Ascending aorta (tissue), 2 donors: ENCODE results near the gene NSD1. TPM values are rescaled to one million over a fixed set of nuclear protein-coding genes. Genes with fewer than 3 reads are reported as not detected.

Source experiments
- DNase-seq, 2 donors: peaks; one replicate each; pipeline ENCODE4 v3.0.0-alpha.2; 2019; ENCODE audit warnings: low spot score in 2 of 2
- H3K27ac ChIP-seq, 2 donors: fragments of 200-600 bp; sonication (generic); one replicate each; pipeline ENCODE4 v1.5.1; 2016 to 2017; ENCODE audit warnings: mild to moderate bottlenecking in 1 of 2
- H3K27me3 ChIP-seq: fragments of 200-600 bp; sonication (generic); one replicate; pipeline ENCODE4 v1.5.1; 2017
- H3K36me3 ChIP-seq, 2 donors: fragments of 200-600 bp; sonication (generic); one replicate each; pipeline ENCODE4 v1.5.1; 2016
- H3K4me1 ChIP-seq, 2 donors: fragments of 200-600 bp; sonication (generic); one replicate each; pipeline ENCODE4 v1.5.1; 2016 to 2017; ENCODE audit warnings: mild to moderate bottlenecking in 1 of 2
- H3K4me3 ChIP-seq, 2 donors: fragments of 200-600 bp; sonication (generic); one replicate each; pipeline ENCODE4 v1.5.1; 2016 to 2017; ENCODE audit warnings: mild to moderate bottlenecking in 1 of 2
- H3K9me3 ChIP-seq, 2 donors: fragments of 200-600 bp; sonication (generic); one replicate each; pipeline ENCODE4 v1.5.1; 2016
- intact Hi-C: fragments of 100-400 bp; cut with DNase I; formaldehyde crosslinking; loops from one replicate; pipeline ENCODE4 v1.15.1; 2023
- total RNA-seq: library from RNA; depleted of rRNA; stranded (reverse); fragments of >200 nt; gene quantifications from one replicate; pipeline ENCODE4 v1.1.0, GENCODE V29; 2016
- TF ChIP-seq, protein P1 (sequence below), 3 experiments: fragments of 200-600 bp in 2 of 3; fragments of 450-650 bp in 1 of 3; sonication (generic) in 2 of 3; IDR thresholded peaks; one replicate each; pipeline ENCODE4 v1.5.1; 2016 to 2019; ENCODE audit warnings: antibody characterized with exemption in 3 of 3, mild to moderate bottlenecking in 1 of 3, moderate library complexity in 1 of 3

NSD1 gene
- total RNA-seq, 1 donor from 2014 or later: 22.7 TPM

DNA sequence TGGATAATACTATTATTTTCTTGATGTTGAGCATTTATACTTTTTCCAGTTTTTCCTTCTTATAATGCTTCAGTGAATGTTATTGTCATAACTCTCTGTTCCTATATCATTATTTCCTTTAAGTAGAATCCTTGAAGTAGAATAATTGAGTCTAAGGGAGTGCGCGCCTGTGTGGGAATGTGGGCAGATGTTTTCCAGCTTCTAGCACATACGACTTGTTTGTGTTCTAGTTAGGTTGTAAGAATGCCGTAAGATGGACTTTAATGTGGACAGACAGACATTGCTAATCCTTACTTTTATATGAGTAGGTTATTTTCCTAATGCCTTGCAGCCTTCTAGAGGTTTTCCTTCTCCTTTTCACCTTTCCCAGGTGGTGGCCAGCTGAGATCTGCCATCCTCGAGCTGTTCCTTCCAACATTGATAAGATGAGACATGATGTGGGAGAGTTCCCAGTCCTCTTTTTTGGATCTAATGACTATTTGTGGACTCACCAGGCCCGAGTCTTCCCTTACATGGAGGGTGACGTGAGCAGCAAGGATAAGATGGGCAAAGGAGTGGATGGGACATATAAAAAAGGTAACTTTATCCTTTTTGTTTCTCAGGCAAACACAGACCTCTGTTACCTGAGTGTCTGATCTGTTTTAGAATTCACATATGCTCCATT lies 135.8 kb downstream of the NSD1 start:
- Histone ChIP-seq H3K4me1 (no peaks in the 10 kb centered on the region), H3K36me3 (peaks cover 57 to 85% of the 10 kb centered on the region in 2 donors), H3K4me3 (no peak overlapping the region), H3K27me3 (no peaks in the 10 kb centered on the region), H3K27ac (no peak overlapping the region), H3K9me3 (no peaks in the 10 kb centered on the region)
- DNase-seq: no peak
- intact Hi-C loops: no loop called here
- TF ChIP-seq, protein P1, sequence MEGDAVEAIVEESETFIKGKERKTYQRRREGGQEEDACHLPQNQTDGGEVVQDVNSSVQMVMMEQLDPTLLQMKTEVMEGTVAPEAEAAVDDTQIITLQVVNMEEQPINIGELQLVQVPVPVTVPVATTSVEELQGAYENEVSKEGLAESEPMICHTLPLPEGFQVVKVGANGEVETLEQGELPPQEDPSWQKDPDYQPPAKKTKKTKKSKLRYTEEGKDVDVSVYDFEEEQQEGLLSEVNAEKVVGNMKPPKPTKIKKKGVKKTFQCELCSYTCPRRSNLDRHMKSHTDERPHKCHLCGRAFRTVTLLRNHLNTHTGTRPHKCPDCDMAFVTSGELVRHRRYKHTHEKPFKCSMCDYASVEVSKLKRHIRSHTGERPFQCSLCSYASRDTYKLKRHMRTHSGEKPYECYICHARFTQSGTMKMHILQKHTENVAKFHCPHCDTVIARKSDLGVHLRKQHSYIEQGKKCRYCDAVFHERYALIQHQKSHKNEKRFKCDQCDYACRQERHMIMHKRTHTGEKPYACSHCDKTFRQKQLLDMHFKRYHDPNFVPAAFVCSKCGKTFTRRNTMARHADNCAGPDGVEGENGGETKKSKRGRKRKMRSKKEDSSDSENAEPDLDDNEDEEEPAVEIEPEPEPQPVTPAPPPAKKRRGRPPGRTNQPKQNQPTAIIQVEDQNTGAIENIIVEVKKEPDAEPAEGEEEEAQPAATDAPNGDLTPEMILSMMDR (IDR thresholded peaks at IDR 0.05): no peak

DNA sequence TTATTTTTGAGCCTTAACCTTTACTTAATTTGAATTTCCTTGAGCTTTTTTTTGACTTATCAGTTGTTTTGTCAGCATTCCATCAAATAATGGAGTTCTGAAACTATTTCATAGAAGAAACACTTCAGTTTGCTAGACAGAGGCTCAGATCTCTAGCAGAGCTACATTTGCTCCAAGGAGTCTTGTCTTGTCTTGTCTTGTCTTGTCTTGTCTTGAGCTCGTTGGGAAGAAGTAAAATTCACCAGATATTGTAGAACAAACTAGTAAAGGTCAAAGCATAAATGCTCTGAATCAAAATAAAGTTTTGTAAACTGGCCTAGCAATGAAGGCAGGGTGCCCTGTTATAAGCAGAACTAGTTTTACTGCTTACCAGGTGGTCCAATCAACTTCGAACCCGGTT lies 136.4 kb downstream of the NSD1 start:
- no peak for DNase-seq
- Histone ChIP-seq H3K4me1 (no peaks in the 10 kb centered on the region), H3K36me3 (peaks cover 57 to 85% of the 10 kb centered on the region in 2 donors), H3K27ac (no peak overlapping the region), H3K4me3 (no peak overlapping the region), H3K27me3 (no peaks in the 10 kb centered on the region), H3K9me3 (no peaks in the 10 kb centered on the region)
- TF ChIP-seq, protein P1 (IDR thresholded peaks at IDR 0.05): no peak
- intact Hi-C loops: no loop called here

DNA sequence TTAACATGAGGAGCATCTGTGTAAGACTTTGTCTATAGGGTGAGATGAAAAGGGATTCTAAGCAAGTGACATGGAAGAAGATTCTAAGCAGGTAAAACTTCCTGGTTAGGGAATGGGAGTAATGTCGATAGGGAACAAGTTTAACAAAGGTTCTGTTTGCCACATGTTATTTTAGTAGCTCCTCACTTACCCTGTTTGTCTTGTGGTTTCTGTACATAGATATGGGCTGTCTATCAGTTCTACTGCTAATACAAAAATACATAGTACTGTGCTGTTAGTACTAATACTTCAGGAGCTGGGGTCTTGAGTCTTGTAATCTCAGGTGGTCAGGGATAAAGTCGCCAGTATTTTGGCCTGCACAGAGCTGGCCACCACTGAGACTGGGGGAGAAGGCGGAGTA lies 137.1 kb downstream of the NSD1 start:
- Histone ChIP-seq H3K4me1 (no peaks in the 10 kb centered on the region), H3K36me3 (peaks cover 54 to 86% of the 10 kb centered on the region in 2 donors), H3K27ac (no peak overlapping the region), H3K4me3 (no peak overlapping the region), H3K9me3 (no peaks in the 10 kb centered on the region), H3K27me3 (no peaks in the 10 kb centered on the region)
- TF ChIP-seq, protein P1 (IDR thresholded peaks at IDR 0.05): no peak
- no peak for DNase-seq
- intact Hi-C loops: no loop called here

DNA sequence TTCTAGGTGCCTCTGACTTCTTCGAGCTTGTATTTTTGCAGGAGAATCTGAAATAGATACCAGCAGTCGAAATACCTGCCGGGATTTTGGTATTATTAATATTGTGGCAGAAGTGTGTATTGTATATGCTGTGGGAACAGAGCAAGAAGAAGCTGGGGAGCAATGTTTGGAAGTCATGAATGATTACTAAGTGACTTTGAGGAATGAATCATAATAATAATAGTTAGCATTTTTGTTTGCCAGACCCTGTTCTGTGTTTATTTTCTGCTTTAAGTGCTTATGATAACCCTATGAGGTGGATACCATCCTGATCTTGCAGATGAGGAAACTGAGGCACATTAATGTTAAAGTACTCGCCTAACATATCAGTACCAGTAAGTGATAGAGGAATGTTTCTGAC lies 137.5 kb downstream of the NSD1 start:
- no peaks in the 10 kb centered on the region for H3K27me3 ChIP-seq
- H3K27ac ChIP-seq: no peak overlapping the region
- H3K4me3 ChIP-seq: no peak overlapping the region
- DNase-seq: no peak
- peaks cover 54 to 86% of the 10 kb centered on the region in 2 donors for H3K36me3 ChIP-seq
- intact Hi-C loops: no loop called here
- H3K4me1 ChIP-seq: no peaks in the 10 kb centered on the region
- H3K9me3 ChIP-seq: no peaks in the 10 kb centered on the region
- TF ChIP-seq, protein P1 (IDR thresholded peaks at IDR 0.05): no peak

DNA sequence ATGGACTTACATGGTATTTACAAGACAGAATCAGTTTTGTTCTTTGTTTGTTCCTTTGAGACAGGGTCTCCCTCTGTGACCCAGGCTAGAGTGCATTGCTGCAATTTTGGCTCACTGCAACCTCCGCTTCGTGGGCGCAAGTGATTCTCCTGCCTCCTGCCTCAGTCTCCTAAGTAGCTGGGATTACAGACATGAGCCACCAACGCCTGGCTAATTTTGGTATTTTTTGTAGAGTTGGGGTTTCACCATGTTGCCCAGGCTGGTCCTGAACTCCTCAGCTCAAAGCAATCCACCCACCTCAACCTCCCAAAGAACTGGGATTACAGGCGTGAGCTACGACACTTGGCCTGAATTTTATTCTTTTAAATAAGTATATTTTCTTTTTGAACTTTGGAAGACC lies 142.3 kb downstream of the NSD1 start:
- Histone ChIP-seq H3K4me1 (no peaks in the 10 kb centered on the region), H3K27me3 (no peaks in the 10 kb centered on the region), H3K27ac (no peak overlapping the region), H3K4me3 (no peak overlapping the region), H3K9me3 (no peaks in the 10 kb centered on the region), H3K36me3 (peaks cover 43 to 70% of the 10 kb centered on the region in 2 donors)
- DNase-seq: no peak
- TF ChIP-seq, protein P1 (IDR thresholded peaks at IDR 0.05): no peak
- intact Hi-C loops: no loop called here

DNA sequence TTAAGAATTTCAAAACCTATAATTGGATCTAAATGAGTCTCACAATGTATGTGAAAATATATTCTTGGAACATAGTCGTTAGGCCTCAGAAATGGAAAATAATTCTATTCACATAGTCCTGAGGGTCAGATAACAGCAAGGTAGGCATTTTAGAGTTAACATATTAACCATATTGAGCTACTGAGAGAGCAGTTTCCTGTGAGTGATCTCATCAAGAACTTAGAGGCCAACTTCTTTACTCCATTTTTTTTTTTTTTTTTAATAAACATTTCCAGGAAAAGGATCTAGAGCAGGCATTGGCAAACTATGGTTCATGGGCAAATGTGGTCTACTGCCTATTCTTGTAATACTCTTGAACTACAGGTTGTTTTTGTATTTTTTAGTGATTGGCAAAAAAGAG lies 143.3 kb downstream of the NSD1 start:
- H3K36me3 ChIP-seq: peaks cover 46 to 70% of the 10 kb centered on the region in 2 donors

More for the DNA sequence above, 143.3 kb downstream of the NSD1 start:
- Histone ChIP-seq H3K9me3 (no peaks in the 10 kb centered on the region), H3K4me3 (no peak overlapping the region), H3K4me1 (no peaks in the 10 kb centered on the region), H3K27me3 (no peaks in the 10 kb centered on the region), H3K27ac (no peak overlapping the region)
- intact Hi-C loops: no loop called here
- no peak for DNase-seq
- TF ChIP-seq, protein P1 (IDR thresholded peaks at IDR 0.05): no peak
